CD14-positive monocyte (primary cell): ENCODE results near the gene ALDH18A1. TPM values are rescaled to one million over a fixed set of nuclear protein-coding genes. Genes with fewer than 3 reads are reported as not detected.
"Not testable (repeated sequence)": the region's sequence is repeated elsewhere in the genome, so short reads cannot be mapped to it uniquely, and the experiment has no call there.

Source experiments
- DNase-seq, 3 donors: peaks; one replicate each; pipeline ENCODE4 v3.0.0-alpha.2; 2011 to 2022
- H2AFZ ChIP-seq: 2 replicates; pipeline ENCODE4 v1.6.0; 2012; ENCODE audit warnings: mild to moderate bottlenecking, low read depth, low read length, inconsistent platforms; ENCODE audit not compliant: insufficient read depth, poor library complexity, severe bottlenecking
- H3K27ac ChIP-seq, 2 donors: 1 replicate in 1 of 2; 2 replicates in 1 of 2; pipeline ENCODE4 v1.5.1; 2012 to 2013; ENCODE audit warnings: low read length in 2 of 2, control low read depth in 1 of 2, inconsistent platforms in 1 of 2, low read depth in 1 of 2, mild to moderate bottlenecking in 1 of 2
- H3K27me3 ChIP-seq, 2 donors: one replicate each; pipeline versions ENCODE4 v1.6.0 to v1.6.1; 2011 to 2013; ENCODE audit warnings: low read length in 2 of 2; ENCODE audit not compliant: control insufficient read depth in 2 of 2, insufficient read depth in 2 of 2
- H3K36me3 ChIP-seq, 2 donors: replicated peaks in 1 of 2; 1 replicate in 1 of 2; 2 replicates in 1 of 2; pipeline versions ENCODE4 v1.5.1 to v1.6.1; 2012 to 2013; ENCODE audit warnings: low read length in 2 of 2, control low read depth in 1 of 2, inconsistent platforms in 1 of 2, mild to moderate bottlenecking in 1 of 2; ENCODE audit not compliant: insufficient read depth in 2 of 2, control insufficient read depth in 1 of 2
- H3K4me1 ChIP-seq, 2 donors: 1 replicate in 1 of 2; 2 replicates in 1 of 2; pipeline versions ENCODE4 v1.5.1 to v1.6.1; 2012 to 2013; ENCODE audit warnings: low read length in 2 of 2, control low read depth in 1 of 2, inconsistent platforms in 1 of 2, mild to moderate bottlenecking in 1 of 2, moderate library complexity in 1 of 2; ENCODE audit not compliant: insufficient read depth in 2 of 2, control insufficient read depth in 1 of 2
- H3K4me2 ChIP-seq: replicated peaks from 2 replicates; pipeline ENCODE3; 2012; ENCODE audit warnings: low read length, moderate library complexity, mild to moderate bottlenecking; ENCODE audit not compliant: poor library complexity, severe bottlenecking; ENCODE audit errors: extremely low read depth
- H3K4me3 ChIP-seq, 3 experiments: fragments of 200-600 bp in 1 of 3; sonication (generic) in 1 of 3; replicated peaks in 1 of 3; 1 replicate in 2 of 3; 2 replicates in 1 of 3; pipeline ENCODE4 v1.5.1; 2011 to 2013; ENCODE audit warnings: low read length in 3 of 3, mild to moderate bottlenecking in 3 of 3, control low read depth in 2 of 3, low read depth in 2 of 3, inconsistent platforms in 1 of 3, moderate library complexity in 1 of 3
- H3K79me2 ChIP-seq: 2 replicates; pipeline ENCODE4 v1.6.0; 2012; ENCODE audit warnings: mild to moderate bottlenecking, control low read depth, inconsistent platforms, low read length, moderate library complexity; ENCODE audit not compliant: insufficient read depth
- H3K9ac ChIP-seq: 2 replicates; pipeline ENCODE4 v1.6.0; 2017; ENCODE audit warnings: low read length, mild to moderate bottlenecking; ENCODE audit not compliant: insufficient read depth, poor library complexity, severe bottlenecking
- H3K9me3 ChIP-seq, 2 donors: replicated peaks in 1 of 2; 1 replicate in 1 of 2; 2 replicates in 1 of 2; pipeline versions ENCODE4 v1.5.1 to v1.6.1; 2012 to 2013; ENCODE audit warnings: low read length in 2 of 2, control low read depth in 1 of 2; ENCODE audit not compliant: control insufficient read depth in 1 of 2, insufficient read depth in 1 of 2
- H4K20me1 ChIP-seq: 2 replicates; pipeline ENCODE4 v1.6.0; 2012; ENCODE audit warnings: mild to moderate bottlenecking, low read length, control low read depth, moderate library complexity; ENCODE audit not compliant: insufficient read depth
- H3K27ac Mint-ChIP-seq, 7 donors: one replicate each; pipeline ENCODE4 v1.8.0; 2020; ENCODE audit warnings: mild to moderate bottlenecking in 7 of 7, mixed read lengths in 7 of 7, moderate library complexity in 6 of 7, inconsistent platforms in 2 of 7
- H3K27me3 Mint-ChIP-seq, 3 donors: one replicate each; pipeline ENCODE4 v1.8.0; 2021 to 2022; ENCODE audit warnings: low read depth in 3 of 3, mild to moderate bottlenecking in 3 of 3, mixed read lengths in 3 of 3, moderate library complexity in 3 of 3, inconsistent platforms in 1 of 3
- H3K36me3 Mint-ChIP-seq, 2 donors: one replicate each; pipeline ENCODE4 v1.8.0; 2020; ENCODE audit warnings: mixed read lengths in 2 of 2, inconsistent platforms in 1 of 2, mild to moderate bottlenecking in 1 of 2
- H3K4me1 Mint-ChIP-seq: one replicate; pipeline ENCODE4 v1.8.0; 2020; ENCODE audit warnings: mild to moderate bottlenecking, mixed read lengths
- H3K4me3 Mint-ChIP-seq, 2 donors: one replicate each; pipeline ENCODE4 v1.8.0; 2020; ENCODE audit warnings: mild to moderate bottlenecking in 2 of 2, mixed read lengths in 2 of 2, moderate library complexity in 1 of 2
- H3K9me3 Mint-ChIP-seq, 7 donors: one replicate each; pipeline ENCODE4 v1.8.0; 2020 to 2022; ENCODE audit warnings: mixed read lengths in 7 of 7, mild to moderate bottlenecking in 6 of 7, moderate library complexity in 6 of 7, inconsistent platforms in 2 of 7
- WGBS: methylation state at CpG from one replicate; pipeline ENCODE4 v1.1.5; 2013; ENCODE audit warnings: missing lambda C conversion rate; ENCODE audit not compliant: insufficient coverage; 5-methylcytosine and 5-hydroxymethylcytosine counted together
- intact Hi-C, 2 donors: fragments of 100-400 bp; cut with micrococcal nuclease; formaldehyde crosslinking; loops; one replicate each; pipeline versions ENCODE4 v1.15.0 to v1.15.1; 2023
- polyA plus RNA-seq, 3 donors: library from polyadenylated mRNA; depleted of rRNA in 1 of 3; unstranded in 2 of 3; stranded (reverse) in 1 of 3; fragments of 300-500 nt in 2 of 3; fragments of >200 nt in 1 of 3; fragmentation: Illumina TruSeq in 2 of 3; gene quantifications; 1 replicate in 2 of 3; 2 replicates in 1 of 3; pipeline ENCODE4 v1.2.3, GENCODE V29; 2012 to 2021
- TF ChIP-seq, protein P1 (sequence below): fragments of 200-600 bp; IDR thresholded peaks from one replicate; pipeline ENCODE4 v1.8.0; 2022; ENCODE audit warnings: antibody characterized with exemption, mild to moderate bottlenecking

Gene ALDH18A1
- polyA plus RNA-seq, 3 donors, result 1.7 to 2.6 (median 2.6) TPM

DNA sequence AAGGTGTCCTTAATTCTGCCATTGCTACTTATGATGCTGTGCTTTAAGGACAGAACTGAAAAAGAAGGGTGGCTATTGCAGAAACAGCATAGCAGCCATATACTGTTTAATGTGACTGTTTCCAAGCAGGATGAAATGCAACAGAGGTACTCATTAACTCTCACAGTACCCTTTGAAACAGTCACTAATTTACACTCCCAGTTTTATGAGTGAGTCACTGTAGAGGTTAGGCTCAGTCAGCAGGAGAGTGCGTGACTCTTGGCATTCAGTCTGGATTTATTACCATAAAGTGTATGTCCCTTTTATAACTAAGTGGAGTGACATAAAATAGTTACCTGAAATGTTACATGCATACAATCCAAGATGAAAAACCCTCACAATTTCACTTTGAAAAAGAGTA is 27.7 kb downstream of the ALDH18A1 start:
- no peak overlapping the region for H3K4me3 ChIP-seq
- H3K9ac ChIP-seq, result no peak overlapping the region
- no peaks in the 10 kb centered on the region for H3K9me3 ChIP-seq
- H2AFZ ChIP-seq, result no peak overlapping the region
- H3K4me3 Mint-ChIP-seq, result no peak overlapping the region
- TF ChIP-seq, protein P1, sequence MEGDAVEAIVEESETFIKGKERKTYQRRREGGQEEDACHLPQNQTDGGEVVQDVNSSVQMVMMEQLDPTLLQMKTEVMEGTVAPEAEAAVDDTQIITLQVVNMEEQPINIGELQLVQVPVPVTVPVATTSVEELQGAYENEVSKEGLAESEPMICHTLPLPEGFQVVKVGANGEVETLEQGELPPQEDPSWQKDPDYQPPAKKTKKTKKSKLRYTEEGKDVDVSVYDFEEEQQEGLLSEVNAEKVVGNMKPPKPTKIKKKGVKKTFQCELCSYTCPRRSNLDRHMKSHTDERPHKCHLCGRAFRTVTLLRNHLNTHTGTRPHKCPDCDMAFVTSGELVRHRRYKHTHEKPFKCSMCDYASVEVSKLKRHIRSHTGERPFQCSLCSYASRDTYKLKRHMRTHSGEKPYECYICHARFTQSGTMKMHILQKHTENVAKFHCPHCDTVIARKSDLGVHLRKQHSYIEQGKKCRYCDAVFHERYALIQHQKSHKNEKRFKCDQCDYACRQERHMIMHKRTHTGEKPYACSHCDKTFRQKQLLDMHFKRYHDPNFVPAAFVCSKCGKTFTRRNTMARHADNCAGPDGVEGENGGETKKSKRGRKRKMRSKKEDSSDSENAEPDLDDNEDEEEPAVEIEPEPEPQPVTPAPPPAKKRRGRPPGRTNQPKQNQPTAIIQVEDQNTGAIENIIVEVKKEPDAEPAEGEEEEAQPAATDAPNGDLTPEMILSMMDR, result no peak
- H3K4me2 ChIP-seq, result no peak overlapping the region
- H4K20me1 ChIP-seq, result no peaks in the 10 kb centered on the region
- DNase-seq, result no peak
- no peak overlapping the region for H3K27ac Mint-ChIP-seq
- H3K4me1 Mint-ChIP-seq, result peaks cover 6% of the 10 kb centered on the region
- H3K27me3 Mint-ChIP-seq, result no peaks in the 10 kb centered on the region
- intact Hi-C loops, result no loop called here
- no peaks in the 10 kb centered on the region for H3K27me3 ChIP-seq
- H3K9me3 Mint-ChIP-seq, result no peaks in the 10 kb centered on the region
- H3K79me2 ChIP-seq, result no peaks in the 10 kb centered on the region
- H3K27ac ChIP-seq, result no peak overlapping the region
- no peaks in the 10 kb centered on the region for H3K4me1 ChIP-seq
- H3K36me3 Mint-ChIP-seq, result peaks cover 40 to 67% of the 10 kb centered on the region in 2 donors
- no CpG with 5 or more reads among the region's 1 CpG for WGBS
- H3K36me3 ChIP-seq, result peaks cover 15 to 60% of the 10 kb centered on the region in 2 donors

DNA sequence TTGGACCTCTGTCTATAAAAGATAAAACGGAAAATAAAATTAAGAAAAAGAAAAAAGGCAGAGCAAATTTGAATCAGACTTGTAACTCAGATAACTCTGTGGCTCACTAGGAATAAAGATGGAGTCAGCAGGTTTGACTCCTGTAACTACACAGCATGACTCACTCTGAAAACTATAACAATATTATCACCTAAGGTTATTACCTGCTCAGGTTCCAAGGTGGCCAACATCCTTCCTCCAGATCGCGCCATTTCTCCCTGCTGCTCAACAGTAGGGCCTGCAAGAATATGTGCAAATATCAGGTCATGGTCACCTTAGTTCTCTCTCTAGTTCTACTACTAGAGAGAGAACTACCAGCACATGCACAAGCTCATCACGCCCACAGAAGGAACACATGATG is 30.0 kb downstream of the ALDH18A1 start:
- H2AFZ ChIP-seq, result no peak overlapping the region
- Mint-ChIP-seq H3K27ac (peak overlapping the region in 1 of 7 donors; percentile 11), H3K4me1 (peaks cover 6% of the 10 kb centered on the region), H3K36me3 (peaks cover 25 to 55% of the 10 kb centered on the region in 2 donors), H3K9me3 (no peaks in the 10 kb centered on the region), H3K27me3 (peaks cover 0 to 2% (median 0%) of the 10 kb centered on the region in 3 donors), H3K4me3 (no peak overlapping the region)
- no peaks in the 10 kb centered on the region for H3K27me3 ChIP-seq
- WGBS, result 94% methylated on average over 3 of the region's 4 CpGs
- H3K4me3 ChIP-seq, result no peak overlapping the region
- DNase-seq, result no peak
- no peaks in the 10 kb centered on the region for H4K20me1 ChIP-seq
- H3K9me3 ChIP-seq, result no peaks in the 10 kb centered on the region
- no peak overlapping the region for H3K4me2 ChIP-seq
- H3K79me2 ChIP-seq, result no peaks in the 10 kb centered on the region
- no peaks in the 10 kb centered on the region for H3K4me1 ChIP-seq
- no peak overlapping the region for H3K9ac ChIP-seq
- no peak overlapping the region for H3K27ac ChIP-seq
- H3K36me3 ChIP-seq, result peaks cover 6 to 47% of the 10 kb centered on the region in 2 donors
- TF ChIP-seq, protein P1, result no peak
- intact Hi-C loops, result no loop called here

DNA sequence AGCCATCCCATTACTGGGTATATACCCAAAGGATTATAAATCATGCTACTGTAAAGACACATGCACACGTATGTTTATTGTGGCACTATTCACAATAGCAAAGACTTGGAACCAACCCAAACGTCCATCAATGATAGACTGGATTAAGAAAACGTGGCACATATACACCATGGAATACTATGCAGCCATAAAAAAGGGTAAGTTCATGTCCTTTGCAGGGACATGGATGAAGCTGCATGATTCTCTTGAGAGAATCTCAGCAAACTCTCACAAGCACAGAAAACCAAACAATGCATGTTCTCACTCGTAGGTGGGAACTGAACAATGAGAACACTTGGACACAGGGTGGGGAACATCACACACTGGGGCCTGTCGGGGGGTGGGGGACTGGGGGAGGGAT is 36.1 kb downstream of the ALDH18A1 start:
- H3K27me3 ChIP-seq, H3K9me3 ChIP-seq, H4K20me1 ChIP-seq, H3K79me2 ChIP-seq, H3K9ac ChIP-seq, H3K4me1 Mint-ChIP-seq, H3K9me3 Mint-ChIP-seq, H3K4me3 ChIP-seq, H3K4me1 ChIP-seq, H3K27ac ChIP-seq, intact Hi-C loops, H2AFZ ChIP-seq, H3K4me3 Mint-ChIP-seq, DNase-seq, H3K27ac Mint-ChIP-seq, H3K4me2 ChIP-seq, H3K27me3 Mint-ChIP-seq: not testable (repeated sequence)
- peaks cover 12 to 55% of the 10 kb centered on the region in 2 donors for H3K36me3 ChIP-seq
- H3K36me3 Mint-ChIP-seq, result peaks cover 32 to 72% of the 10 kb centered on the region in 2 donors
- no CpG with 5 or more reads among the region's 5 CpGs for WGBS
